Breast epithelium (tissue), 3 donors: ENCODE data around the gene ICAM4.

Experiments used
- CTCF ChIP-seq, 3 donors: fragments of 450-650 bp; IDR thresholded peaks; one replicate each; pipeline ENCODE4 v1.5.1; 2016 to 2017; ENCODE audit warnings: antibody characterized with exemption in 3 of 3, mild to moderate bottlenecking in 3 of 3, moderate library complexity in 3 of 3
- POLR2A ChIP-seq: fragments of 450-650 bp; IDR thresholded peaks from one replicate; pipeline ENCODE4 v1.6.1; 2016; ENCODE audit warnings: antibody characterized with exemption, mild to moderate bottlenecking, moderate library complexity
- POLR2AphosphoS5 ChIP-seq, 3 donors: sonication (generic); formaldehyde crosslinking; IDR thresholded peaks; one replicate each; pipeline ENCODE4 v1.6.1; 2017; ENCODE audit warnings: antibody characterized with exemption in 3 of 3

GRCh38 chr19:10237702-10238101, 49.1 kb upstream of the ICAM4 start:
- TF ChIP-seq CTCF (IDR thresholded peaks at IDR 0.05) (no peak), POLR2A (no peak), POLR2AphosphoS5 (IDR thresholded peaks at IDR 0.05) (no peak)
